CD4-positive, alpha-beta T cell treated with Interleukin-10 for 1 hour (primary cell): Measurements from ENCODE around the gene SDSL.
A peak's percentile ranks its signal among the peaks of the same experiment; 100 is the strongest.

Source experiments
- DNase-seq: peaks from one replicate; pipeline ENCODE4 v3.0.0-alpha.2; 2020

Gene SDSL

DNA sequence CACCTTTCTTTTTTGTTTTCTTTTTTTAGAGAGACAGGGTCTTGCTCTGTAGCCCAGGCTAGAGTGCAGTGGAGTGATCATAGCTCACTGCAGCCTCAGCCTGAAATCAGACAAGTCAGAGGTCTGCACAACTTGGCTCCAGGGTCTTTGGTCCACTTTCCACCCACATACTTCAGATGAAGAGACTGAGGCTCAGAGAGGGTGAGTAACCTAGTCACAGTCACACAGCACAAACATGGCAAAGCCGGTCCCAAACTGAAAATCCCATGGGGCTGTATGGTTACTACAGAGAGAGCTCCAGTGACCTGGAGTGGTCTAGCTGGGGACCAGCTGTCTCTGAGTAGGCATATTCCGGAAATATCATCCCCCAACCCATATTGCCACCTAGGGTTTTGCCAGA, 30.3 kb downstream of the SDSL start:
- DNase-seq = no peak

DNA sequence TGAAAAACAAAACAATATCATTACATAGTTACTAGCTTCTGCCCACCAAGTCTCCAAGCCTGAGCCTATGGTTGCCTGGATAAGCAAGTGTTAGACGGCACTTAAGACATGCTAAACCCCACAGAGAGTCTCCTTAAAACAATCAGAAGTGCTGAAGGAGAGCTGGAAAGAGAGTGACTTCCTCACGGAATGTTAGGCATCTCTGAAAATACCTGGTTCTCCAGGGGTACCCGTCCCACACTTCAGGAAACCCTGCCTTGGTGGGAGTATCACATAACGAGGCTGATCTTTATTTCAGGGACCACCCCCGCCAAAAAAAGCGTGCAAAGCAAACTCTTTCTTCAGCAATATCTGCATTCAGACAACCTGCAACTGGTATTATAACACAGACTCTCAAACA, 31.1 kb downstream of the SDSL start:
- no peak for DNase-seq

DNA sequence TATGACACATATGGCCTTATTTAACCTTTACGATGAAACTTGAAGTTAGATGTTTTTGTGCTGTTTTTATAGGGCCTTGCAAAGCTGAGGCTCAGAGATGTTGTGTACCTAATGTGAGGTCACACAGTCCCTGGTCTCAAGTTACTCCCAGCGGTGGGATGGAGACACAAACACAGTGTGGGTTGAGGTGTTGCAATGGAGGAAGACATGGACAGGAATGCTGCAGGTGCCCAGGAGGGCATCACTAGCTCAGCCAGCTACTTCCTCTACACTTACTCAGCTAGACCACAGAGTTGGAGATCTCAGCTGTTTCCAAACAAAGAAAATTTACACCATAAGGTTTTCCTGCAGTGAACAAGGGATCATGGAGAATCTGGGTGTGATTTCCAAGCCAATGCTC, 34.0 kb downstream of the SDSL start:
- DNase-seq = no peak

DNA sequence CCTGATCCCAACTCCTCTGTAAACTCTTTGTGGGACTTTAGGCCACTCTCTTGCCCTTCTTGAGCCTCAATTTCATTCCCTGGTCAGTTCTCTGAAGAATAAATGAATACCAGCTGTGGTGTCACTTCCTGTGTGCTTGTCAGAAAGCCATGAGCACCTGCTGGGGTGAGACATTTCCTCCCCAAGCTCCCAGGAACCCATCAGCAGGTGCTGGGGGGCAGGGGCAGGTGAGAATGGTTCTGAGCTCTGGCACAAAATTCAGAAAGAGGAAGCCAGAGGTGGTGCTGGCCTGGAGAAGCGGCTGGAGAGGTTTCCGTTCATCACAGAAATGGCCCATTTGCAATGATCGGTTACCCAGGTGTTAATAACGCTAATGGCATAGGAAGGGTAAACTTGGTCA, 34.6 kb downstream of the SDSL start:
- no peak for DNase-seq

DNA sequence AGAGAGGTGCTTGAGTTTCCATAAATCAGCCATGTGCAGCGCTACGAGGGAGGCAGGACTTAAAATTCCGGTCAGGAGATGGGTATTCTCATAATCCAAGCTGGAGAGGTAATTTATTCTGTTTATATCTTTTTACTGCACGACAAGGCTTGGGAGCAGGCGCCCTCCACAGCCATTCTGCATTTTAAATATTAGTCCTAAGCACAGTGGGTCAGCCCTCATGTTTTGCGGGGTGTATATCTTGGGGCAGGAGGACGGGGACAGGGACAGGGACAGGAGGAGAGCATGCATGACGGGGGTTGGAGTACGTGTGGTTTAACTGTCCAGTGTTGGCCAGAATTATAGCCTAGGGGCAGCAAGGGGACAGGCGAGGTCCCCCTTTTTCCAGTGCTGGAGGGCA, 35.0 kb downstream of the SDSL start:
- no peak for DNase-seq

- DNase-seq = no peak
Measured at GRCh38 chr12:113457710-113458109, 35.5 kb downstream of the SDSL start.

- no peak for DNase-seq
Measured at GRCh38 chr12:113459981-113460380, 37.8 kb downstream of the SDSL start.

DNA sequence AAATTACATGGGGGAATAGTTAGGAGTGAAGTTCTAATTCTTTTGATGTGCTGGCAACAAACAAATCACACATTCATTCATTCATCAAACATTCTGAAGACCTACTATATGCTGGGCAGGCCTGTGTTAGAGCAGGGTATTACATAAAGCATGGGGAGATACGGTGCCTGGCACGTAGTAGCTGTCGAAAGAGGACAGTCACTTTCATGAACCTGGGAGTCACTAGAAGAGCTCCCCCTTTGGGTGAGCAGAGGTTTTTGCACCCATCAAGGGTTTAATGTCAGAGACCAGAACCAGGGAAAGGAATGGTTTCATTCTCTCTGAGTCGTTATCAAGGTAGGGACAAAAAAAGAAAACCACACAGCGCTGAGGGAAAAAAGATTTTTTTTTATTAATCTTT, 39.5 kb downstream of the SDSL start:
- no peak for DNase-seq

DNA sequence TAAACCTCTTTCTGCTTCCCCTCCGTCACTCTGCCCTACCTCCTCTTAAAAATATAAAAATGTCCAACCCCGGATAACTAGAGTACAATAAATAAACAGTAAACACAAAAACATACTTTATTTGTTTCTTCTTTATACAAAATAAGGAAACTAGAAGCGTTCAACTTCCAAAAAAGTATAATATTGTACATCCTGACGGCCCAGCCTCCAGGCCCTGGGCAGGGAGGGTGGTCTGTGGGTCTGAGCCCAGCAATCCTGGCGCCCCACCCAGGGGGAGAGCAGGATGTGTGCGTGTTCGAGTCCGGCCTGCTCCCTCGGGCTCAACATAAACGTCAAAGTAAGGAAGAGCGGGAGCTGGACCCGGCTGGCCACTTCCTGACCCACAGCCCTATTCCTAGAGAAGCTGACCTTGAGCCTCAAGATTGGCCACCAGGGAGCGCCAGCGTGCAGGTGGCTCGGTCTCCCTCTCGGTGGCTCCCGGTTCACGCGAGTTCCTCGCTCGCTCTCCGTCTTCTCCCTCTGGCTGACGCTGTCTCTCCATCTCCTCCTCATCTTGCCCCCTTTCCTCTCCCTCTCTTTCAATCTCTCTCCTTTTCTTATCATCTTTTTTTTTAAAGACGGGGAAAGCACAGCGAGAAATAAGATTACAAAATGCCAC, 40.1 kb downstream of the SDSL start:
- peak; percentile 64 for DNase-seq

- DNase-seq = no peak
Measured at GRCh38 chr12:113462998-113463745, 41.0 kb downstream of the SDSL start.

DNA sequence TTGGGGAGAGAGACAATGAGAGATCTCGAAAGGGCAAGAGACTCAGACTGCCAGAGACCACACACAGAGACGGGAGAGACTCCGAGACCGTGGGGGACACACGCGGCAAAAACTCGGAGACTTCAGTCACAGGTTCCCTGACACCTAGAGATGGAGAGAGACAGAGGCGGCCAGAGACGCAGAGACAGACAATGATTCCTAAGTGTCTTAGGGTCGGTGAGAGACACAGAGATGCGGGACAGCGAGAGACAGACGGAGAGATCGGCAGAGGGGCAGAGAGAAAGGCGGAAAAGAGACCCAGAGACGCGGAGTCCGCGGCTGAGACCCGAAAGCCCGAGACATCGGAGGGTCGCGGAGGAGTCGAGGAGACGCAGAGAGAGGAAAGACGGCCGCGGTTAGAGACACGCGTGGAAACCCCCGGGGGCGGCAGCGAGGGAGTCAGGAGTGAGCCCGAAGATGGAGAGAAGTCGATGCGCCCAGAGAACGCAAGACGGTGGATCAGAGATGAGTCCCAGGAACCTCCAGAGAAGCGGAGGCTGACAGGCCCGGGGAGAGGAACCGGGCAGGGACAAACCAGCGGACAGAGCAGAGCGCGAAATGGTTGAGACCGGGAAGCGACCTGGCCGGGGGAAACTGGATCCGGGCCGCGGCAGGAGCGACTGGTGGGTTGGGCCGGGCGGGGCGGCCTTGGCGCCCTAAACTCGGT, 41.7 kb downstream of the SDSL start:
- no peak for DNase-seq

- DNase-seq = no peak
Measured at GRCh38 chr12:113464452-113464775, 42.2 kb downstream of the SDSL start.

DNA sequence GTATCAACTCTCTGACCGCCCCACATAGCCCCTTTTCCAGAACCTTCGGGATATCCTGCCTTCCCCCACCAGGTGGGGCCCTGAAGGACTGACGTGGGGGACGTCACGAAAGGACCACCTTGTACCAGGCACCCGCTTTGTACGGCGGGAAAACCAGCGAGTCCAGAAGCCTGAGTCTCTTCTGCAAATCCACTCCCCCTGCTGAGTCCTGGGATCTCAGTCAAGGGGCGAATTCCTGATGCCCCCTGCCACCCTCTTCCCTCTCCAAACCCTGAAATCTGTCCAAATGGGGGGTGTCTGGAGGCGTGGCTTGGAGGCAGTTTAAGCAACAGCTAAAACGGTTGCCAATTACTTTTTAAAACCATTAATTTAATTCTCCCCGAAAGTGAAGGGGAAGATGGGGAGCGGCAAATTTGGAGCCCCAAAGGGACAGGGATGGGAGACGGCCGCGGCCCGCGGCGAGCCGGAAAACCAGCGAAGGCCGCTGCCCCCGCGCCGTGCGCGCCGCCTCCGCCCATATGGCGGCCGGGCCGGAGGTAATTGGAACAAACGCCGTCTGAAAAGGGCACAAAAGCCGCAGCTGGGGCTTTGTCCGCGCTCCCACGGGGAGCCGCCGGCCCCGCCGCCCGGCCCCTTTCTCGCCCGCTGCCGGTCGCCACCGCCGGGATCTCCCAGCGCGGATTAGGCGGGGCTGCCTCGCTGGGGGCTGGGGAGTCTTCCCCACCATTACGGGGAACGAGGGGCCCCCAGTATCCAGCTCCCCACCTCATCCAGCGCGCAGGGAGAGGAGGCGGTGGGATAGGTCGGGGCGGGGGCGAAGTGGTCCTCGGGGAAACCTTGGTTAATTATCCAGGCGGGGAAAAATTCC, 42.9 kb downstream of the SDSL start:
- no peak for DNase-seq

GRCh38 chr12:113465808-113466453, 43.8 kb downstream of the SDSL start:
- no peak for DNase-seq

- DNase-seq = no peak
Measured at GRCh38 chr12:113466454-113467141, 44.4 kb downstream of the SDSL start.

GRCh38 chr12:113467142-113467501, 44.9 kb downstream of the SDSL start:
- no peak for DNase-seq

GRCh38 chr12:113467502-113468364, 45.6 kb downstream of the SDSL start:
- DNase-seq = no peak

DNA sequence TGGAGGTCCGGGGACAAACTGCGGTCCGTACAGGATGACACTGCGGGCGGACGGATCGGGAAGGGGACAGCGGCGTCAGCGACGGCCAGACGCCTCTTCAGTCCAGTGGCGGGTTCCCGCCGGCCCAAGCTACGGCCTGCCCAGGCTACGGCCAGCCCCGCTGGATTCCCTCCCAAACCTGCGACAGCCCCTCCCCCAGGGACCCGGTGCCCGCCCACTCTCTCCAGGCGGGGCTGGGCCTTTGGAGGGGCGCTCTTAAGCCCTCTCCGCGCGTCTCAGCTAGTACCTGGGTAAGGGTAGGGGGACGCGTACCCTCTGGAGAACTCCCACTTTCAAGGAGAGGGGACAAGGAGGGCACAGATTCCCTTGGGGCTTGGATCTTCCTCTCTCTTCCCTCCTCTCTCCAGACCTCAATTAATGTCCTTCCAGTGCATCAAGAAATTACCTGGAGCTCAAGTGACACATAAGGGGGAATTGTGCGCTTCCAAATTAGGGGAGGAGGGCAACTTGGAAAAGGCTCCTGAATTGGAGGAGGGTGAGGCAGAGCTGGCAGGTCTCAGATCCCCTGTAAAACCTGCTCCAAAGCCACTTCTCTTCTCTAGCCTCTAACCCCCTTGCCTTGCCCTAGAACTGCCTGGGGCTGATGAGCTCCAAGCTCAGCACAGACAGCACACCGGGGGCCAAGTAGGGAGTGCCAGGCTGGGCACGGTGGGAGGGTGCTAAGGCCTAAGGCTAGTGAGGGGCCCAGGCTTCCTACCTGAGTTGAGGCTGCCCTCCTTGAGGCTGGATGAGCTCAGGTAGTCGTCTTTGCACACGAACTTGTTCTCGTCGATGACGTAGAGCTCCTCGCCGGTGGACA, 46.4 kb downstream of the SDSL start:
- DNase-seq = no peak

GRCh38 chr12:113469224-113469948, 47.2 kb downstream of the SDSL start:
- DNase-seq = no peak
